Measurements from ENCODE around the gene TMEM245. TPM values are rescaled to one million over a fixed set of nuclear protein-coding genes. Genes with fewer than 3 reads are reported as not detected.

The TMEM245 gene
- total RNA-seq, 1 experiment from 2014 or later, result 52.2 TPM

DNA sequence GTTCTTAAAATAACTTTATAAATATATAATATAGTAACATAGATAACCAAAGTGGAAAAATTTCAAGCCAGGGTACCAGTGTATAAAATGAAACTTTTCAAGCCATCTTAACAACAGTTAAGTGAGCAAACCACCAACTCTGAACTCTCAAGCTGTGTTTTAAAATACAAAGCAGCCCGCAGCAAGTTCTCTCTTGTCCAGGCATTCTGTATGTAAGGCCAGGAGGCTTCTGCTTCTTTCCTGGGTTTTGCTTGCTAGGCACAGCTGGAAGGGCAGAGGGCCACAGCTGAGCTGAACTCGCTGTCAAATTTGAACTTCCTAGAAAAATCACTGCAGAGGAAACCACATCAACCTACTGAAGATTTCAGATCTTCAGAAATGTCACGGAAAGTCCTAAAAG, 99.6 kb downstream of the TMEM245 start:
- TF ChIP-seq, protein P1, sequence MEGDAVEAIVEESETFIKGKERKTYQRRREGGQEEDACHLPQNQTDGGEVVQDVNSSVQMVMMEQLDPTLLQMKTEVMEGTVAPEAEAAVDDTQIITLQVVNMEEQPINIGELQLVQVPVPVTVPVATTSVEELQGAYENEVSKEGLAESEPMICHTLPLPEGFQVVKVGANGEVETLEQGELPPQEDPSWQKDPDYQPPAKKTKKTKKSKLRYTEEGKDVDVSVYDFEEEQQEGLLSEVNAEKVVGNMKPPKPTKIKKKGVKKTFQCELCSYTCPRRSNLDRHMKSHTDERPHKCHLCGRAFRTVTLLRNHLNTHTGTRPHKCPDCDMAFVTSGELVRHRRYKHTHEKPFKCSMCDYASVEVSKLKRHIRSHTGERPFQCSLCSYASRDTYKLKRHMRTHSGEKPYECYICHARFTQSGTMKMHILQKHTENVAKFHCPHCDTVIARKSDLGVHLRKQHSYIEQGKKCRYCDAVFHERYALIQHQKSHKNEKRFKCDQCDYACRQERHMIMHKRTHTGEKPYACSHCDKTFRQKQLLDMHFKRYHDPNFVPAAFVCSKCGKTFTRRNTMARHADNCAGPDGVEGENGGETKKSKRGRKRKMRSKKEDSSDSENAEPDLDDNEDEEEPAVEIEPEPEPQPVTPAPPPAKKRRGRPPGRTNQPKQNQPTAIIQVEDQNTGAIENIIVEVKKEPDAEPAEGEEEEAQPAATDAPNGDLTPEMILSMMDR (IDR thresholded peaks at IDR 0.05; ENCODE audit: unreplicated experiment), result no peak
- no peak overlapping the region for H3K27ac Mint-ChIP-seq (ENCODE audit: unreplicated experiment)
- no TSS peak for BruUV-seq (replicated peaks)
- no peaks in the 10 kb centered on the region for H3K27me3 Mint-ChIP-seq (ENCODE audit: unreplicated experiment)
- CTCF ChIA-PET, result no interaction called here
- no peak for DNase-seq
- no peaks in the 10 kb centered on the region for H3K9me3 Mint-ChIP-seq (ENCODE audit: low read depth, unreplicated experiment)
- H3K4me1 Mint-ChIP-seq (ENCODE audit: low read depth, unreplicated experiment), result peaks cover under 1% of the 10 kb centered on the region
- peaks cover 6% of the 10 kb centered on the region for H3K36me3 Mint-ChIP-seq (ENCODE audit: insufficient read depth, unreplicated experiment)
- intact Hi-C loops (cut with micrococcal nuclease; ENCODE audit: unreplicated experiment), result no loop called here
- H3K4me3 Mint-ChIP-seq (ENCODE audit: low read depth, unreplicated experiment), result no peak overlapping the region

DNA sequence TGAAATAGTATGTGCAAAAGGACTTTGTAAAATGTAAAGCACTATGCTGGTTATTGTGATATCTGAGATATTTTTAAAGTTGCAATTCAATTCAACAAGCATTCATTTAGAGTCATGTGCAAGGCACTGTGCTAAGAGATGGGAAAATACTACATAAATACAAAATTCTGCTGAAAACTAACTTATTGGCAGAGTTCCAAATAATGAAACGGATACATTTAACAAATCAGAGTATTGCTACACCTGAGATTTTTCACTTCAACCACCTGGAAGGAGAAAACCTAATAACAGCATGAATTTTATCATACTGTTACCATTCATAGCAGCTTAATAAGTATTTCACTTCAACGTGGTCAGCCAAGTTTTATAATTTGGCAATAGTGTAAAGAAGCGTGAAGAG, 100.3 kb downstream of the TMEM245 start:
- H3K9me3 Mint-ChIP-seq (ENCODE audit: low read depth, unreplicated experiment), result no peaks in the 10 kb centered on the region
- BruUV-seq (replicated peaks), result no TSS peak
- peaks cover 8% of the 10 kb centered on the region for H3K4me1 Mint-ChIP-seq (ENCODE audit: low read depth, unreplicated experiment)
- no peak for DNase-seq
- H3K4me3 Mint-ChIP-seq (ENCODE audit: low read depth, unreplicated experiment), result no peak overlapping the region
- H3K27me3 Mint-ChIP-seq (ENCODE audit: unreplicated experiment), result no peaks in the 10 kb centered on the region
- H3K27ac Mint-ChIP-seq (ENCODE audit: unreplicated experiment), result no peak overlapping the region
- intact Hi-C loops (cut with micrococcal nuclease; ENCODE audit: unreplicated experiment), result loop anchor here (10.0 kb wide), 1 partner anchor 65 kb away; no protein-coding TSS in a partner anchor
- TF ChIP-seq, protein P1 (IDR thresholded peaks at IDR 0.05; ENCODE audit: unreplicated experiment), result no peak
- peaks cover 6% of the 10 kb centered on the region for H3K36me3 Mint-ChIP-seq (ENCODE audit: insufficient read depth, unreplicated experiment)
- CTCF ChIA-PET, result no interaction called here

DNA sequence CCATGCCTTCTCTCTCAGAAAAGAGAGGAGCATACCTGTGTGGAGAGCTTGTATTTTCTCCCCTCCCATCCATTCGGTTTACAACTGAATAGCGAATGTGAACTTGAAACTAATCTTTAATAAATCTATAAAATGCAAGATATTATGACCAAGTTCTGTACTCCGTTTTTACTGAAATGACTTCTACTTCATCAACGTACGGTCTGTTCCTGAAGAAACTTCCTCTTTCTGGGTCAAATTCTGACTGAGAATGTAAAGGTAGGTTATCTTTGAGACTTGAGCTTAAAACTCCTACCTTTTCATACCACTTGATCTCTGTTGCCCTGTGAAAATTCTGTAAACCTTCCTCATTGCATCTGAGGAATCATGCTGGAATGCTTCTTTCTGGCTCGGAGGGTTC, 102.3 kb downstream of the TMEM245 start:
- Mint-ChIP-seq H3K36me3 (ENCODE audit: insufficient read depth, unreplicated experiment) (peaks cover 18% of the 10 kb centered on the region), H3K9me3 (ENCODE audit: low read depth, unreplicated experiment) (no peaks in the 10 kb centered on the region), H3K4me3 (ENCODE audit: low read depth, unreplicated experiment) (no peak overlapping the region), H3K27me3 (ENCODE audit: unreplicated experiment) (no peaks in the 10 kb centered on the region), H3K27ac (ENCODE audit: unreplicated experiment) (no peak overlapping the region), H3K4me1 (ENCODE audit: low read depth, unreplicated experiment) (peaks cover 9% of the 10 kb centered on the region)
- TF ChIP-seq, protein P1 (IDR thresholded peaks at IDR 0.05; ENCODE audit: unreplicated experiment), result no peak
- CTCF ChIA-PET, result no interaction called here
- DNase-seq, result no peak
- intact Hi-C loops (cut with micrococcal nuclease; ENCODE audit: unreplicated experiment), result loop anchor here (10.0 kb wide), 1 partner anchor 63 kb away; no protein-coding TSS in a partner anchor
- no TSS peak for BruUV-seq (replicated peaks)

DNA sequence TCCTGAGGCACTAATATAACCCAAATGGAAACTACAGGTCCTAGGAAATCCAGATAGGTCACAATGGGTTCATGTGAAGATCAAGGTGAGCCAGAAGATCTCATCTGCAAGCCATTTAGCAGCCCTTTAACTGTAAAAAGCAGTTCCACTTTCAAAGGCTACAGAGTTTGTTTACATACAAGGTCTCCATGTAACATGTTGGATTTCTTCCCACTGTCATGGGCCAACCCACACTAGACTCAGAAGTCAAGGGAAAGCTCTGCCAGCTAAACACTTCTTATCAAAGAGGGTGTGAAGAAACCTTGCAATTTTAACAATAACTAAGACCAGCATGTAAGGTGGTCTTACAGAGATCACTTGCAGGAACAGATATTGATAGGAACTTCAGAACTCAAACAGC, 102.7 kb downstream of the TMEM245 start:
- Mint-ChIP-seq H3K9me3 (ENCODE audit: low read depth, unreplicated experiment) (no peaks in the 10 kb centered on the region), H3K27ac (ENCODE audit: unreplicated experiment) (no peak overlapping the region), H3K27me3 (ENCODE audit: unreplicated experiment) (no peaks in the 10 kb centered on the region), H3K36me3 (ENCODE audit: insufficient read depth, unreplicated experiment) (peaks cover 21% of the 10 kb centered on the region), H3K4me3 (ENCODE audit: low read depth, unreplicated experiment) (no peak overlapping the region), H3K4me1 (ENCODE audit: low read depth, unreplicated experiment) (peaks cover 12% of the 10 kb centered on the region)
- DNase-seq, result no peak
- TF ChIP-seq, protein P1 (IDR thresholded peaks at IDR 0.05; ENCODE audit: unreplicated experiment), result no peak
- BruUV-seq (replicated peaks), result no TSS peak
- intact Hi-C loops (cut with micrococcal nuclease; ENCODE audit: unreplicated experiment), result loop anchor here (10.0 kb wide), 1 partner anchor 62 kb away; no protein-coding TSS in a partner anchor
- CTCF ChIA-PET, result interaction anchor here (0.6 kb wide), 2 partner anchors 391 to 1225 kb away, joined by 3 read pairs; no protein-coding TSS in a partner anchor
